HEK293 (cell line): ENCODE measurements around the gene PARP3.

Source experiments
- EGR2 ChIP-seq: fragments of 450-650 bp; formaldehyde crosslinking; IDR thresholded peaks from 2 replicates; pipeline ENCODE4 v1.5.1; 2016; ENCODE audit warnings: low read depth, missing biosample characterization, missing genetic modification characterization
- GLI4 ChIP-seq: fragments of 450-650 bp; formaldehyde crosslinking; IDR thresholded peaks from 2 replicates; pipeline ENCODE4 v1.5.1; 2016; ENCODE audit warnings: missing biosample characterization, missing genetic modification characterization
- GLIS2 ChIP-seq: fragments of 450-650 bp; formaldehyde crosslinking; IDR thresholded peaks from 2 replicates; pipeline ENCODE4 v1.5.1; 2016; ENCODE audit warnings: missing biosample characterization, missing genetic modification characterization
- MYNN ChIP-seq: fragments of 450-650 bp; formaldehyde crosslinking; IDR thresholded peaks from 2 replicates; pipeline ENCODE4 v1.5.1; 2016; ENCODE audit warnings: missing biosample characterization, missing genetic modification characterization, borderline replicate concordance
- OSR2 ChIP-seq: fragments of 450-650 bp; formaldehyde crosslinking; IDR thresholded peaks from 2 replicates; pipeline ENCODE4 v1.5.1; 2016; ENCODE audit warnings: missing biosample characterization, missing genetic modification characterization
- PRDM6 ChIP-seq: fragments of 450-650 bp; formaldehyde crosslinking; IDR thresholded peaks from 2 replicates; pipeline ENCODE4 v1.5.1; 2017; ENCODE audit warnings: missing biosample characterization, missing genetic modification characterization
- RBAK ChIP-seq: fragments of 450-650 bp; formaldehyde crosslinking; IDR thresholded peaks from 2 replicates; pipeline ENCODE4 v1.5.1; 2016; ENCODE audit warnings: missing biosample characterization, missing genetic modification characterization
- SALL2 ChIP-seq: fragments of 450-650 bp; formaldehyde crosslinking; IDR thresholded peaks from 2 replicates; pipeline ENCODE4 v1.5.0; 2017; ENCODE audit warnings: missing biosample characterization, mild to moderate bottlenecking, missing genetic modification characterization, borderline replicate concordance
- SCRT1 ChIP-seq: fragments of 450-650 bp; formaldehyde crosslinking; IDR thresholded peaks from 2 replicates; pipeline ENCODE4 v1.5.1; 2016; ENCODE audit warnings: missing biosample characterization, missing genetic modification characterization, borderline replicate concordance
- TCF7L2 ChIP-seq: IDR thresholded peaks from 2 replicates; pipeline ENCODE4 v1.6.1; 2011; ENCODE audit warnings: low read depth, mild to moderate bottlenecking, inconsistent platforms, low read length, moderate library complexity, borderline replicate concordance
- ZBTB48 ChIP-seq: fragments of 450-650 bp; formaldehyde crosslinking; IDR thresholded peaks from 2 replicates; pipeline ENCODE4 v1.5.1; 2016; ENCODE audit warnings: missing biosample characterization, missing genetic modification characterization
- ZBTB8A ChIP-seq: fragments of 450-650 bp; formaldehyde crosslinking; IDR thresholded peaks from 2 replicates; pipeline ENCODE4 v1.5.1; 2016; ENCODE audit warnings: missing biosample characterization, missing genetic modification characterization
- ZNF10 ChIP-seq: fragments of 450-650 bp; formaldehyde crosslinking; IDR thresholded peaks from 2 replicates; pipeline ENCODE4 v1.5.1; 2017; ENCODE audit warnings: missing biosample characterization, missing genetic modification characterization
- ZNF112 ChIP-seq: fragments of 450-650 bp; formaldehyde crosslinking; IDR thresholded peaks from 2 replicates; pipeline ENCODE4 v1.5.0; 2017; ENCODE audit warnings: missing biosample characterization, missing genetic modification characterization
- ZNF114 ChIP-seq: fragments of 450-650 bp; formaldehyde crosslinking; IDR thresholded peaks from 2 replicates; pipeline ENCODE4 v1.5.0; 2017; ENCODE audit warnings: missing biosample characterization, missing genetic modification characterization
- ZNF121 ChIP-seq: fragments of 450-650 bp; formaldehyde crosslinking; IDR thresholded peaks from 2 replicates; pipeline ENCODE4 v1.5.1; 2016; ENCODE audit warnings: missing biosample characterization, missing genetic modification characterization
- ZNF133 ChIP-seq: fragments of 450-650 bp; formaldehyde crosslinking; IDR thresholded peaks from 2 replicates; pipeline ENCODE4 v1.5.1; 2016; ENCODE audit warnings: missing biosample characterization, missing genetic modification characterization
- ZNF155 ChIP-seq: fragments of 450-650 bp; formaldehyde crosslinking; IDR thresholded peaks from 2 replicates; pipeline ENCODE4 v1.5.1; 2016; ENCODE audit warnings: missing biosample characterization, missing genetic modification characterization
- ZNF157 ChIP-seq: fragments of 450-650 bp; formaldehyde crosslinking; IDR thresholded peaks from 2 replicates; pipeline ENCODE4 v1.5.1; 2016; ENCODE audit warnings: missing biosample characterization, missing genetic modification characterization
- ZNF174 ChIP-seq: fragments of 450-650 bp; formaldehyde crosslinking; IDR thresholded peaks from 2 replicates; pipeline ENCODE4 v1.5.0; 2017; ENCODE audit warnings: missing biosample characterization, mild to moderate bottlenecking, missing genetic modification characterization
- ZNF184 ChIP-seq: fragments of 450-650 bp; IDR thresholded peaks from 2 replicates; pipeline ENCODE4 v1.5.1; 2018; ENCODE audit warnings: missing biosample characterization, mild to moderate bottlenecking, missing genetic modification characterization
- ZNF211 ChIP-seq: fragments of 450-650 bp; formaldehyde crosslinking; IDR thresholded peaks from 2 replicates; pipeline ENCODE4 v1.5.1; 2016; ENCODE audit warnings: low read depth, missing biosample characterization, missing genetic modification characterization
- ZNF214 ChIP-seq: fragments of 450-650 bp; formaldehyde crosslinking; IDR thresholded peaks from 2 replicates; pipeline ENCODE4 v1.5.1; 2017; ENCODE audit warnings: missing biosample characterization, mild to moderate bottlenecking, missing genetic modification characterization, borderline replicate concordance
- ZNF221 ChIP-seq: fragments of 450-650 bp; formaldehyde crosslinking; IDR thresholded peaks from 2 replicates; pipeline ENCODE4 v1.5.1; 2017; ENCODE audit warnings: missing biosample characterization, missing genetic modification characterization, borderline replicate concordance
- ZNF23 ChIP-seq: fragments of 450-650 bp; formaldehyde crosslinking; IDR thresholded peaks from 2 replicates; pipeline ENCODE4 v1.5.1; 2016; ENCODE audit warnings: missing biosample characterization, missing genetic modification characterization, borderline replicate concordance
- ZNF350 ChIP-seq: fragments of 450-650 bp; formaldehyde crosslinking; IDR thresholded peaks from 2 replicates; pipeline ENCODE4 v1.5.0; 2017; ENCODE audit warnings: missing biosample characterization, mild to moderate bottlenecking, missing genetic modification characterization
- ZNF501 ChIP-seq: fragments of 450-650 bp; formaldehyde crosslinking; IDR thresholded peaks from 2 replicates; pipeline ENCODE4 v1.5.1; 2016; ENCODE audit warnings: missing biosample characterization, missing genetic modification characterization
- ZNF548 ChIP-seq: fragments of 450-650 bp; formaldehyde crosslinking; IDR thresholded peaks from 2 replicates; pipeline ENCODE4 v1.5.1; 2016; ENCODE audit warnings: missing biosample characterization, missing genetic modification characterization
- ZNF555 ChIP-seq: fragments of 450-650 bp; formaldehyde crosslinking; conservative IDR thresholded peaks from 2 replicates; pipeline ENCODE4 v1.5.1; 2017; ENCODE audit warnings: missing biosample characterization, mild to moderate bottlenecking, missing genetic modification characterization, inconsistent platforms
- ZNF560 ChIP-seq: fragments of 450-650 bp; formaldehyde crosslinking; IDR thresholded peaks from 2 replicates; pipeline ENCODE4 v1.5.1; 2017; ENCODE audit warnings: missing biosample characterization, missing genetic modification characterization, borderline replicate concordance
- ZNF623 ChIP-seq: fragments of 450-650 bp; formaldehyde crosslinking; IDR thresholded peaks from 2 replicates; pipeline ENCODE4 v1.5.1; 2016; ENCODE audit warnings: missing biosample characterization, missing genetic modification characterization
- ZNF660 ChIP-seq: fragments of 450-650 bp; IDR thresholded peaks from 2 replicates; pipeline ENCODE4 v1.5.1; 2018; ENCODE audit warnings: missing biosample characterization, mild to moderate bottlenecking, missing genetic modification characterization
- ZNF707 ChIP-seq: fragments of 450-650 bp; formaldehyde crosslinking; IDR thresholded peaks from 2 replicates; pipeline ENCODE4 v1.5.1; 2016; ENCODE audit warnings: missing biosample characterization, missing genetic modification characterization
- TF ChIP-seq, protein P1 (sequence below): fragments of 450-650 bp; formaldehyde crosslinking; IDR thresholded peaks from 2 replicates; pipeline ENCODE4; 2016; ENCODE audit warnings: missing biosample characterization, missing genetic modification characterization
- TF ChIP-seq, protein P2 (sequence below): fragments of 450-650 bp; formaldehyde crosslinking; IDR thresholded peaks from 2 replicates; pipeline ENCODE4 v1.5.1; 2016; ENCODE audit warnings: missing biosample characterization, missing genetic modification characterization, low read depth

The PARP3 gene

GRCh38 chr3:51995346-51996163, 53.4 kb downstream of the PARP3 start, which contains the start of gene RPL29 (continued):
- TF ChIP-seq ZNF23 (no peak), ZNF211 (tag by site-specific recombination) (no peak), ZNF660 (tag by site-specific recombination) (peak; percentile 97), ZNF560 (tag by site-specific recombination) (no peak), PRDM6 (tag by site-specific recombination) (no peak), EGR2 (tag by site-specific recombination) (0 out of 2 replicates have a peak, but pooled peaks have one; percentile 26), ZNF112 (tag by site-specific recombination) (no peak), ZNF214 (no peak), GLIS2 (no peak), ZNF155 (tag by site-specific recombination) (no peak), ZNF133 (tag by site-specific recombination) (no peak; the same call in 1 of the 2 replicates), RBAK (tag by site-specific recombination) (no peak), ZNF501 (peak; percentile 95), MYNN (tag by site-specific recombination) (no peak), ZNF10 (tag by site-specific recombination) (0 out of 2 replicates have a peak, but pooled peaks have one; percentile 27), SALL2 (no peak), ZNF555 (tag by site-specific recombination) (no peak), ZNF707 (no peak), ZNF114 (tag by site-specific recombination) (no peak), ZNF548 (tag by site-specific recombination) (no peak; the same call in 1 of the 2 replicates), ZNF174 (no peak), ZBTB48 (tag by site-specific recombination) (no peak), ZNF350 (tag by site-specific recombination) (no peak), ZNF221 (tag by site-specific recombination) (no peak), ZNF157 (tag by site-specific recombination) (no peak), TCF7L2 (no peak), GLI4 (peak; percentile 90; the same call in 1 of the 2 replicates), ZNF623 (peak; percentile 38; the same call in 1 of the 2 replicates), ZNF184 (no peak), SCRT1 (tag by site-specific recombination) (no peak), ZNF121 (tag by site-specific recombination) (no peak), OSR2 (tag by site-specific recombination) (no peak), ZBTB8A (peak; percentile 50; the same call in 1 of the 2 replicates)
- TF ChIP-seq, protein P1, sequence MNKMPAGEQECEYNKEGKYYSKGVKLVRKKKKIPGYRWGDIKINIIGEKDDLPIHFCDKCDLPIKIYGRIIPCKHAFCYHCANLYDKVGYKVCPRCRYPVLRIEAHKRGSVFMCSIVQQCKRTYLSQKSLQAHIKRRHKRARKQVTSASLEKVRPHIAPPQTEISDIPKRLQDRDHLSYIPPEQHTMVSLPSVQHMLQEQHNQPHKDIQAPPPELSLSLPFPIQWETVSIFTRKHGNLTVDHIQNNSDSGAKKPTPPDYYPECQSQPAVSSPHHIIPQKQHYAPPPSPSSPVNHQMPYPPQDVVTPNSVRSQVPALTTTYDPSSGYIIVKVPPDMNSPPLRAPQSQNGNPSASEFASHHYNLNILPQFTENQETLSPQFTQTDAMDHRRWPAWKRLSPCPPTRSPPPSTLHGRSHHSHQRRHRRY = no peak
- TF ChIP-seq, protein P2, sequence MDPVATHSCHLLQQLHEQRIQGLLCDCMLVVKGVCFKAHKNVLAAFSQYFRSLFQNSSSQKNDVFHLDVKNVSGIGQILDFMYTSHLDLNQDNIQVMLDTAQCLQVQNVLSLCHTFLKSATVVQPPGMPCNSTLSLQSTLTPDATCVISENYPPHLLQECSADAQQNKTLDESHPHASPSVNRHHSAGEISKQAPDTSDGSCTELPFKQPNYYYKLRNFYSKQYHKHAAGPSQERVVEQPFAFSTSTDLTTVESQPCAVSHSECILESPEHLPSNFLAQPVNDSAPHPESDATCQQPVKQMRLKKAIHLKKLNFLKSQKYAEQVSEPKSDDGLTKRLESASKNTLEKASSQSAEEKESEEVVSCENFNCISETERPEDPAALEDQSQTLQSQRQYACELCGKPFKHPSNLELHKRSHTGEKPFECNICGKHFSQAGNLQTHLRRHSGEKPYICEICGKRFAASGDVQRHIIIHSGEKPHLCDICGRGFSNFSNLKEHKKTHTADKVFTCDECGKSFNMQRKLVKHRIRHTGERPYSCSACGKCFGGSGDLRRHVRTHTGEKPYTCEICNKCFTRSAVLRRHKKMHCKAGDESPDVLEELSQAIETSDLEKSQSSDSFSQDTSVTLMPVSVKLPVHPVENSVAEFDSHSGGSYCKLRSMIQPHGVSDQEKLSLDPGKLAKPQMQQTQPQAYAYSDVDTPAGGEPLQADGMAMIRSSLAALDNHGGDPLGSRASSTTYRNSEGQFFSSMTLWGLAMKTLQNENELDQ (tag by site-specific recombination) = no peak
